Esophagus (tissue), 2 donors: ENCODE measurements around the gene SDCCAG8. TPM values are rescaled to one million over a fixed set of nuclear protein-coding genes. Genes with fewer than 3 reads are reported as not detected.

Experiments
- H3K27ac ChIP-seq, 2 donors: one replicate each; pipeline ENCODE4 v1.5.1; 2013; ENCODE audit warnings: low read depth in 2 of 2, mild to moderate bottlenecking in 2 of 2, inconsistent platforms in 1 of 2, low read length in 1 of 2, moderate library complexity in 1 of 2
- H3K27me3 ChIP-seq, 2 donors: one replicate each; pipeline ENCODE4 v1.6.1; 2013; ENCODE audit warnings: low read length in 2 of 2, control low read depth in 1 of 2, mild to moderate bottlenecking in 1 of 2; ENCODE audit not compliant: insufficient read depth in 2 of 2, control insufficient read depth in 1 of 2
- H3K36me3 ChIP-seq, 2 donors: one replicate each; pipeline ENCODE4 v1.6.1; 2013; ENCODE audit warnings: low read length in 1 of 2; ENCODE audit not compliant: control insufficient read depth in 2 of 2, insufficient read depth in 2 of 2
- H3K4me1 ChIP-seq, 2 donors: one replicate each; pipeline ENCODE4 v1.6.1; 2013; ENCODE audit warnings: low read length in 1 of 2; ENCODE audit not compliant: control insufficient read depth in 2 of 2, insufficient read depth in 2 of 2
- H3K4me3 ChIP-seq, 2 donors: one replicate each; pipeline ENCODE4 v1.5.1; 2013; ENCODE audit warnings: low read length in 2 of 2, mild to moderate bottlenecking in 2 of 2, low read depth in 1 of 2, moderate library complexity in 1 of 2
- H3K9me3 ChIP-seq, 2 donors: one replicate each; pipeline ENCODE4 v1.6.1; 2013; ENCODE audit warnings: mild to moderate bottlenecking in 2 of 2, low read depth in 1 of 2, low read length in 1 of 2, moderate library complexity in 1 of 2; ENCODE audit not compliant: control insufficient read depth in 2 of 2, insufficient read depth in 1 of 2
- WGBS, 2 donors: extraction: QIAGEN DNeasy Blood & Tissue Kit; methylation state at CpG; one replicate each; pipeline ENCODE4 v1.1.7; 2013; 5-methylcytosine and 5-hydroxymethylcytosine counted together
- polyA plus RNA-seq, 2 donors: library from polyadenylated mRNA; stranded (reverse); fragments of 200-250 nt; gene quantifications; one replicate each; pipeline ENCODE4 v1.2.3, GENCODE V29; 2013
- donor health status: healthy with polysubstance abuse.
- donor health status: Bipolar disorder and iron deficiency.

SDCCAG8 gene
- polyA plus RNA-seq, 2 donors: 11.2 to 12.2 TPM

- H3K4me1 ChIP-seq: peaks cover 0 to 2% of the 10 kb centered on the region in 2 donors
- H3K4me3 ChIP-seq: no peak overlapping the region
- no peaks in the 10 kb centered on the region for H3K9me3 ChIP-seq
- H3K36me3 ChIP-seq: peaks cover 3% of the 10 kb centered on the region in 2 donors
- no peaks in the 10 kb centered on the region for H3K27me3 ChIP-seq
- 75 to 81% methylated on average over 5 of the region's 5 CpGs for WGBS, 2 donors
- no peak overlapping the region for H3K27ac ChIP-seq
Observed at GRCh38 chr1:243465738-243466137, 209.9 kb downstream of the SDCCAG8 start.

DNA sequence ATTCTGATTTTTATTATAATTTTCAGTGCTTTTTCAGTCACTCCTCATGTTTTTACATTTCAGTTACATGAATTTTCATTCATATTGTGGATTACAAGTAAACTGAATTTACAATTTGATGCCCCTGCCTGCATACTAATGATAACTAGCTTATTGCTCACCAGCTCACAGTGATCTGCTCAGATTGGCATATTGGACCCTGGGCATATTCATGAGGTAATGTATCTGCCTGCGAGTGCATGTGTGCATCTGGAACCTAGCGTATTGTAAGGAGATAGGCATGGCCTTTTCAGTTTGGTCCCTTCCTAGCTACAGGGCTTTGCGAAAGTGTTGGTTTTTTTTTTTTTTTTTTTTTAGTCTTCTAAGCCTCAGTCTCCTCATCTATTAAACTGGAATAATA, 213.7 kb downstream of the SDCCAG8 start:
- Histone ChIP-seq H3K4me3 (no peak overlapping the region), H3K27ac (no peak overlapping the region), H3K9me3 (no peaks in the 10 kb centered on the region), H3K27me3 (no peaks in the 10 kb centered on the region), H3K36me3 (no peaks in the 10 kb centered on the region), H3K4me1 (peaks cover 0 to 5% of the 10 kb centered on the region in 2 donors)
- 97 to 99% methylated on average over 3 of the region's 3 CpGs for WGBS, 2 donors

- Histone ChIP-seq H3K9me3 (no peaks in the 10 kb centered on the region), H3K4me1 (peaks cover 0 to 5% of the 10 kb centered on the region in 2 donors), H3K27ac (no peak overlapping the region), H3K27me3 (no peaks in the 10 kb centered on the region), H3K36me3 (no peaks in the 10 kb centered on the region), H3K4me3 (no peak overlapping the region)
- 84 to 90% methylated on average over 7 of the region's 7 CpGs for WGBS, 2 donors
Observed at GRCh38 chr1:243470502-243470901, 214.7 kb downstream of the SDCCAG8 start.

DNA sequence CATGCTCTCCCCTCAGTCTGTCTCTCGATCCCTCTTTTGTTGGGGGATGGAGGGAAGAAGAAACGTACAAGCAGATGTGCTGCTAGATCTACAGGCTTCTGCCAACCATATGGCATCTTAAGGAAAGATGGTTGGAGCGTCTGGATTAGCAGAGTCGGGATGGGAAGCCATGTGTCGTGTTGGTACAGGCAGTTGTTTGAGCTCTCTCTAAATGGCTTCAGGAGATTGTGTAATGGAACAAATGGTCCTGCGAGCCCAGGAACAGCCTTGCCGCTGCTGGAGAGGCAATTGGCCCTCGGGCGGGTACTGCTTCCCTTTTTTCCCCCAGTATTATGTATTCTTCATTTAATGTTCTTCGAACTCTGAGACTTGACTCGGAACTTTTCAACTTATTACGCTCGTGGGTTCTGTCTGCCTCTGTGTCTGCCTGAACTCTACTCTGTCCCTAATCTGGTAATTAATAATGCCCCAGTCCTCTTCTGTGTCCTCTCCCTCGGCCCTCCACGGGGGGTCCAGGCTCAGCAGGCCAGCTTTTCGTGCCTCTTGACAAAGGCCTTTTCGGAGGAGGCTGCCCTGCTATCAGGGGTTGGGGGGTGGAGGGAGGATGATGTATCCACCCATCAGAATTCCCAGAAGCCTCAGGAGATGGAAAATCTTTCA, 215.3 kb downstream of the SDCCAG8 start:
- Histone ChIP-seq H3K4me1 (peaks cover 0 to 5% of the 10 kb centered on the region in 2 donors), H3K9me3 (no peaks in the 10 kb centered on the region), H3K4me3 (no peak overlapping the region), H3K27ac (no peak overlapping the region), H3K27me3 (no peaks in the 10 kb centered on the region), H3K36me3 (no peaks in the 10 kb centered on the region)
- WGBS, 2 donors: 87 to 92% methylated on average over 17 of the region's 17 CpGs

DNA sequence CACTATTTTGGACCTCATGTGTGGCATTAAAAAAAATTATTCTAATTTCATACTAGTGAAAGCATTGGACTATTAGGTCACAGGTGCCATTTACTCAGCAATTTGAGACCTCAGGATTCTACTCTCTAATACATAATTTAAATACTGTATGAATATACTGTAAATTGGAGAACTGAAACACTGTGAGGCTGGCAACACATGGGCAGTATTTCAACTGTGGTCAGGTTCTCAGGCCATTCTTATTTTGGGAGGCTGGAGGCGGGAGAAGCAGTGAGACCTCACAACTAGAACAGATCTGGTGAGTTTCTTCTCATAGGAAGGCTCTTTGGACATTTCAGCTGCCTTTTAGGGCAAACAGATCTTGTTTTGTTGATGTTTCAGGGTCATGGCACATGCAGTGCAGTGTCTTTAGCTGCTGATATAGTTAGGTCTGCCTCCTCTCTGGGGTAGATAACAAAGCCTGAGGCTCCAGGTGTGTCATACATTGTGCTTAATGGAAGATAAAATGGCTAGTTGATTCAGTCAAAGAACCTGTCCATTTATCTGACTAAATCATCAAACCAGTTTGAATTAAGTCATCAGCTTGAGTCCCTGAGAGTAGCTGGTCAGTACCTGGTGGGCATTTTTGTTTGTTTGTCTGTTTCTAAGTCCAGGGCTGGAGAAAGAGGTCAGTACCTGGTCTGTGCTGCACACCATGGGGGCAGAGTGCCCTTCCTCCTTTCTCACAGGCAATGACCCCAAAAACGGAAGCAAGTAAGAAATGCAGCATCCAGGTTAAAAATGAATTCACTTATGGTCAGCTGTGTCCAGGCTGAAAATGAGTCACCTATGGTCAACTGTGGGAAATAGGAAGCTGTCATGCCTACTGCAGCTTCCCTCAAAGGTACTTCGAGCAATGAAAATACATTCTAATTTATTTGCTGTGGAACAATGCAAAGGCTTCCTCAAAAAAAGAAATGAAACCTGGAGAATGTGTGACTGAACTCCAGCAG, 216.2 kb downstream of the SDCCAG8 start:
- H3K27me3 ChIP-seq: no peaks in the 10 kb centered on the region
- no peak overlapping the region for H3K4me3 ChIP-seq
- H3K9me3 ChIP-seq: no peaks in the 10 kb centered on the region
- H3K4me1 ChIP-seq: peaks cover 0 to 5% of the 10 kb centered on the region in 2 donors
- 72 to 80% methylated on average over 3 of the region's 3 CpGs for WGBS, 2 donors
- no peak overlapping the region for H3K27ac ChIP-seq
- no peaks in the 10 kb centered on the region for H3K36me3 ChIP-seq

DNA sequence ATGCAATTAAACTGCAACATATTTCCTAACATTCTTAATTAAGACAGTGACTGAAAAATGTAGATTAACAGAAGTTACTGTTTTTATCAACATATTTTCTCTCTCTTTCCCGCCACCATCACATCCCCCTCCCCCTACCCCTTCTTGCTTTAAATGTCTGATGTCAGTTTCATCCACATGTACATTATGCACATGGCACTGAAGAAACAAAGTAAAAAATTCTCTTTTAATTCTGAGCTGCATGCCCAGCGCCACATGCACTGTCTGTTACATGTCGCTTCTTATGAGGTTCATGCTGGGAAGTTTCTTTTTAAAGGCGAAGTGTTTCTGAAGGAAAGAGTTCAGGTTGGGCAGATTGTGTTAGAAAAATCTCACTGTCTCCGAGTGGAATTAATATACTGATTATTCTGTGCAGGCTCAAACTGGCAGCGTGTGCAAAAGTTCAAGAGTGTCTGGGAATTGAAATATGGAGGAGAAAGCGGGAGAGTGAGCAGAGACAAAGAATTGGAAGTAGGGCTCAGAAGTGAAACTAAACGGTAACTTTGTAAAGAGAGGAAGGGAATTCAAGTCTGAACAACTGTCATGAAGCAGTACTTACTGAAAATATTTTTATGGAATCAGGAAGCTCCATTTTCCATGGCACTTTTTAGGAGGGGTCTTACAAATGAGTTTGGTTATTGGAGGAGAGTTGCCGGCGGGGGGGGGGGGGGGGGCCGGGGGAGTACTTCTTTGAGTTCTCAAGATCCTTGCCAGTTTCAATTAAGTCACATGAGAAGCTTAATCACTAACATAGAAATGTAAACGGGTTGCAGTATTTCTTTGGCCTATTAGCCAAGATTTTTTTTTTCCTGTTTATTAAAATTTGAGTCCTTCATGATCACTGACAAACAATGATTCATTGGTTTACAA, 217.6 kb downstream of the SDCCAG8 start:
- Histone ChIP-seq H3K4me3 (peak overlapping the region; percentile 28 to 43), H3K27me3 (no peaks in the 10 kb centered on the region), H3K36me3 (no peaks in the 10 kb centered on the region), H3K9me3 (no peaks in the 10 kb centered on the region), H3K27ac (peak overlapping the region in 1 of 2 donors; percentile 35), H3K4me1 (peaks cover 0 to 5% of the 10 kb centered on the region in 2 donors)
- WGBS, 2 donors: 17 to 33% methylated on average over 11 to 12 of the region's 12 CpGs

DNA sequence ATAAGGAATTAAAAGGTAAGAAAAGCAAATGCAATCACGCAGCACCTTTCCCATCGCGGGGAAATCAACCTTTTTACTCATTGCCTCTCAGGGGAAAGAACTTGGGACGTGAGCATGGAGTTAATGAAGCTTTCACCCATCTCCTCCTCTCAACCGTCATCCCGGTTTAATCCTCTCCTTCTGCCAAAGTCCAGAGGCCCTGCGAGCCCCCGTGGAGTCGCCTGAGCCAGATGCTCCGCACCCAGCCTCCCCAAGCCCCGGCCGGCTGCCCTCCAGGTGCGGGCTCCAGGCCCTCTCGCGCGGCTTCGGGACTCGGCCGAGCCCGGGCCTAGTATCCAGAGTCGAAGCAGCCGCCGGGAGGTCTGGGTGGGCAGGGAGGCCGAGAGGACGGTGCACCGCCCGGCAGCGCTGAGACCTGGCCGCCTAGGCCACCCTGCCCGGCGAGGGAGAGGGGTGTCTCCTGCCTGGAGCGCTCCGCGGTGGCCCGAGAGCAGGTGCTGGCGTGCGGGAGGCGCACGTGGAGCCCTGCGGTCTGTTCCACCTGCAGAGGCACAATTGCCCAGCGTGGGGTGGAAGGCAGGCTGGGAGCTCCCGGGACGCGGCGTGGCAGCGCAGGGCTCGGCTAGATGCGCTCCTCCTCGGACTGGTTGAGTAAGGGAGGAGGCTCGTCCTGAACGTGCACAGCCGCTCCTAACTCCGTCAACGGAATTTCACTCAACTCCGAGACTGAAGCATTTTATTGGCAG, 218.5 kb downstream of the SDCCAG8 start:
- H3K27me3 ChIP-seq: no peaks in the 10 kb centered on the region
- H3K9me3 ChIP-seq: no peaks in the 10 kb centered on the region
- no peaks in the 10 kb centered on the region for H3K36me3 ChIP-seq
- peak overlapping the region in 1 of 2 donors; percentile 43 for H3K4me3 ChIP-seq
- peaks cover 0 to 5% of the 10 kb centered on the region in 2 donors for H3K4me1 ChIP-seq
- no peak overlapping the region for H3K27ac ChIP-seq
- WGBS, 2 donors: 80 to 88% methylated on average over 55 of the region's 55 CpGs

- 95 to 98% methylated on average over 9 of the region's 9 CpGs for WGBS, 2 donors
- Histone ChIP-seq H3K4me3 (no peak overlapping the region), H3K27ac (no peak overlapping the region)
Observed at GRCh38 chr1:243474906-243475305, 219.1 kb downstream of the SDCCAG8 start.

More at GRCh38 chr1:243474906-243475305, 219.1 kb downstream of the SDCCAG8 start:
- Histone ChIP-seq H3K4me1 (peaks cover 0 to 5% of the 10 kb centered on the region in 2 donors), H3K27me3 (no peaks in the 10 kb centered on the region), H3K36me3 (no peaks in the 10 kb centered on the region), H3K9me3 (no peaks in the 10 kb centered on the region)
